WTC11 (cell line): Measurements from ENCODE around the gene TOM1L2. TPM values are rescaled to one million over a fixed set of nuclear protein-coding genes. Genes with fewer than 3 reads are reported as not detected.

ENCODE experiments used
- ATAC-seq: fragments of 200-7000 bp; cut with Tn5 transposase; 2 replicates; pipeline ENCODE4 v1.10.0; 2021; ENCODE audit warnings: mild to moderate bottlenecking, moderate library complexity
- CTCF ChIA-PET: fragments of 300-600 bp; sonication (Branson Sonifier 250); formaldehyde crosslinking; loops from one replicate; lab custom pipeline; 2021; ENCODE audit warnings: antibody characterized with exemption; lab: Charles Lee
- POLR2A ChIA-PET: fragments of 350-600 bp; sonication (Branson Sonifier 250); formaldehyde crosslinking; loops from one replicate; lab custom pipeline; 2021; ENCODE audit warnings: antibody characterized with exemption; lab: Charles Lee
- DNase-seq: peaks from one replicate; pipeline ENCODE4 v3.0.0; 2021; ENCODE audit warnings: low spot score
- H3K27ac Mint-ChIP-seq: 2 replicates; pipeline ENCODE4 v1.8.0; 2021; ENCODE audit warnings: mixed read lengths
- H3K27me3 Mint-ChIP-seq: 2 replicates; pipeline ENCODE4 v1.8.0; 2021; ENCODE audit warnings: low read depth, mild to moderate bottlenecking, moderate library complexity, mixed read lengths
- H3K36me3 Mint-ChIP-seq: 2 replicates; pipeline ENCODE4 v1.8.0; 2021; ENCODE audit warnings: mixed read lengths
- H3K4me1 Mint-ChIP-seq: 2 replicates; pipeline ENCODE4 v1.8.0; 2022; ENCODE audit warnings: mixed read lengths
- H3K4me3 Mint-ChIP-seq: 2 replicates; pipeline ENCODE4 v1.8.0; 2021; ENCODE audit warnings: mild to moderate bottlenecking, moderate library complexity, mixed read lengths
- H3K9me3 Mint-ChIP-seq: 2 replicates; pipeline ENCODE4 v1.8.0; 2021; ENCODE audit warnings: mixed read lengths
- ELF4 ChIP-seq: sonication (generic); formaldehyde crosslinking; IDR thresholded peaks from 2 replicates; pipeline ENCODE4 v1.8.1; 2022; ENCODE audit warnings: low read depth, mild to moderate bottlenecking, moderate library complexity, missing genetic modification reagents
- GABPB1 ChIP-seq: sonication (generic); formaldehyde crosslinking; IDR thresholded peaks from 2 replicates; pipeline ENCODE4 v1.8.1; 2023; ENCODE audit warnings: mild to moderate bottlenecking, missing genetic modification reagents
- NFATC4 ChIP-seq: fragments of 250-450 bp; sonication (Bioruptor Pico); IDR thresholded peaks from 2 replicates; pipeline ENCODE4 v1.9.0; 2021; ENCODE audit warnings: mild to moderate bottlenecking
- NFE2L1 ChIP-seq: sonication (generic); formaldehyde crosslinking; IDR thresholded peaks from 2 replicates; pipeline ENCODE4 v1.8.1; 2023; ENCODE audit warnings: missing genetic modification reagents
- ZNF263 ChIP-seq: sonication (generic); formaldehyde crosslinking; IDR thresholded peaks from 2 replicates; pipeline ENCODE4 v1.8.1; 2022; ENCODE audit warnings: low read depth, mild to moderate bottlenecking, moderate library complexity, missing genetic modification reagents
- ZNF317 ChIP-seq: sonication (generic); formaldehyde crosslinking; IDR thresholded peaks from 2 replicates; pipeline ENCODE4 v1.8.1; 2023; ENCODE audit warnings: low read depth, mild to moderate bottlenecking, moderate library complexity, missing genetic modification reagents, borderline replicate concordance
- ZNF416 ChIP-seq: fragments of 250-450 bp; sonication (Bioruptor Pico); IDR thresholded peaks from 2 replicates; pipeline ENCODE4 v1.9.0; 2021; ENCODE audit warnings: mild to moderate bottlenecking, inconsistent platforms
- total RNA-seq: library from RNA; stranded (reverse); gene quantifications from 3 replicates; pipeline ENCODE4 v1.2.3, GENCODE V29; 2021
- TF ChIP-seq, protein P1 (sequence below): sonication (generic); formaldehyde crosslinking; IDR thresholded peaks from 2 replicates; pipeline ENCODE4 v1.8.1; 2022; ENCODE audit warnings: missing genetic modification reagents, borderline replicate concordance
- TF ChIP-seq, protein P2 (sequence below): sonication (generic); formaldehyde crosslinking; IDR thresholded peaks from 2 replicates; pipeline ENCODE4 v1.8.1; 2023; ENCODE audit warnings: mild to moderate bottlenecking, missing genetic modification reagents
- TF ChIP-seq, protein P3 (sequence below): fragments of 250-450 bp; sonication (Bioruptor Pico); IDR thresholded peaks from 2 replicates; pipeline ENCODE4 v1.8.0; 2021; ENCODE audit warnings: mild to moderate bottlenecking
- TF ChIP-seq, protein P4 (sequence below): sonication (generic); formaldehyde crosslinking; IDR thresholded peaks from 2 replicates; pipeline ENCODE4 v1.8.1; 2022; ENCODE audit warnings: low read depth, mild to moderate bottlenecking, moderate library complexity, missing genetic modification reagents, borderline replicate concordance
- TF ChIP-seq, protein P5 (sequence below): sonication (generic); formaldehyde crosslinking; IDR thresholded peaks from 2 replicates; pipeline ENCODE4 v1.8.0; 2022; ENCODE audit warnings: mild to moderate bottlenecking, missing genetic modification reagents
- TF ChIP-seq, protein P6 (sequence below): sonication (generic); formaldehyde crosslinking; IDR thresholded peaks from 2 replicates; pipeline ENCODE4 v1.8.0; 2022; ENCODE audit warnings: mild to moderate bottlenecking, missing genetic modification reagents

Gene TOM1L2
- total RNA-seq, 1 experiment from 2014 or later: 6.4 TPM

DNA sequence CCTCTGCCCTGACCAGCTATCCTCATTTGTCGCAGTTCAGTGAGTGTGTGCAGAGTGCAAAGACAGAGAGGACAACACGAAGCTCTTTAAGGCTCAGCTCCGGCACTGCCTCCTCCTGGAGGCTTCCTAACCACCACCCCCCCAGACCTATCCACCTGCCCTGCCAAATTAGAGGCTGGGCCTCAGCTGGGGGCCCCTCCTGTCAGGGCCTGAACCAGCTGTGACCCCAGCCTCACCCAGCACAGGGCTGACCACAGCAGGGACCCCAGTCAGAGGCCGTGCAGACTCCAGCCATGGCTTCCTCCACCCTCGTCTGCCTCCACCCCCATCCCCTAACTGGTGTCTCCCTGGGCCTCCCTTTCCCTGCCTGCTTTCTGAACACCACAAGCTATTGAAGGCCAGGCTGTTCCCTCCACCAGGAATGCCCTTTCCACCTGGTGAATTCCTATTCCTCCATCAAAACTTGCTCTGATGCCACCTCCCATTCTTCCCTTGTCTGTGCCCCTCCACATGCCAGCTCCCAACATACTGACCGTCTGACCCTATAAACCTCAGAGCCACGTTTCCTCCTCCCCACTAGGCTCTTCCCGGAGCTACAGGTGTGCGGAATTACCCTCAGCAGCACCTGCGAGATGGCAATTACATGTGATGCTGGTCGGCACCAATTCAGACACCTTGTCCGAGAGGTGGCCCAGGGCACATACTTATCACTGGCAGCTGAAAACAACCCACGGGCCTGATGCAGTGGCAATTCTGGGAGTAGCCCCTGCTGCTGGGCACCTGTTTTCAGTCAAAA, 144.2 kb downstream of the TOM1L2 start:
- TF ChIP-seq ELF4 (no peak), GABPB1 (CRISPR knock-in tag) (no peak), ZNF263 (no peak), NFATC4 (no peak), ZNF317 (CRISPR knock-in tag) (no peak), NFE2L1 (CRISPR knock-in tag) (no peak), ZNF416 (CRISPR knock-in tag) (no peak)
- TF ChIP-seq, protein P1, sequence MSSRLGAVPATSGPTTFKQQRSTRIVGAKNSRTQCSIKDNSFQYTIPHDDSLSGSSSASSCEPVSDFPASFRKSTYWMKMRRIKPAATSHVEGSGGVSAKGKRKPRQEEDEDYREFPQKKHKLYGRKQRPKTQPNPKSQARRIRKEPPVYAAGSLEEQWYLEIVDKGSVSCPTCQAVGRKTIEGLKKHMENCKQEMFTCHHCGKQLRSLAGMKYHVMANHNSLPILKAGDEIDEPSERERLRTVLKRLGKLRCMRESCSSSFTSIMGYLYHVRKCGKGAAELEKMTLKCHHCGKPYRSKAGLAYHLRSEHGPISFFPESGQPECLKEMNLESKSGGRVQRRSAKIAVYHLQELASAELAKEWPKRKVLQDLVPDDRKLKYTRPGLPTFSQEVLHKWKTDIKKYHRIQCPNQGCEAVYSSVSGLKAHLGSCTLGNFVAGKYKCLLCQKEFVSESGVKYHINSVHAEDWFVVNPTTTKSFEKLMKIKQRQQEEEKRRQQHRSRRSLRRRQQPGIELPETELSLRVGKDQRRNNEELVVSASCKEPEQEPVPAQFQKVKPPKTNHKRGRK (CRISPR knock-in tag): no peak
- TF ChIP-seq, protein P2, sequence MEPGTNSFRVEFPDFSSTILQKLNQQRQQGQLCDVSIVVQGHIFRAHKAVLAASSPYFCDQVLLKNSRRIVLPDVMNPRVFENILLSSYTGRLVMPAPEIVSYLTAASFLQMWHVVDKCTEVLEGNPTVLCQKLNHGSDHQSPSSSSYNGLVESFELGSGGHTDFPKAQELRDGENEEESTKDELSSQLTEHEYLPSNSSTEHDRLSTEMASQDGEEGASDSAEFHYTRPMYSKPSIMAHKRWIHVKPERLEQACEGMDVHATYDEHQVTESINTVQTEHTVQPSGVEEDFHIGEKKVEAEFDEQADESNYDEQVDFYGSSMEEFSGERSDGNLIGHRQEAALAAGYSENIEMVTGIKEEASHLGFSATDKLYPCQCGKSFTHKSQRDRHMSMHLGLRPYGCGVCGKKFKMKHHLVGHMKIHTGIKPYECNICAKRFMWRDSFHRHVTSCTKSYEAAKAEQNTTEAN: no peak
- TF ChIP-seq, protein P3, sequence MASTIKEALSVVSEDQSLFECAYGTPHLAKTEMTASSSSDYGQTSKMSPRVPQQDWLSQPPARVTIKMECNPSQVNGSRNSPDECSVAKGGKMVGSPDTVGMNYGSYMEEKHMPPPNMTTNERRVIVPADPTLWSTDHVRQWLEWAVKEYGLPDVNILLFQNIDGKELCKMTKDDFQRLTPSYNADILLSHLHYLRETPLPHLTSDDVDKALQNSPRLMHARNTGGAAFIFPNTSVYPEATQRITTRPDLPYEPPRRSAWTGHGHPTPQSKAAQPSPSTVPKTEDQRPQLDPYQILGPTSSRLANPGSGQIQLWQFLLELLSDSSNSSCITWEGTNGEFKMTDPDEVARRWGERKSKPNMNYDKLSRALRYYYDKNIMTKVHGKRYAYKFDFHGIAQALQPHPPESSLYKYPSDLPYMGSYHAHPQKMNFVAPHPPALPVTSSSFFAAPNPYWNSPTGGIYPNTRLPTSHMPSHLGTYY (CRISPR knock-in tag): no peak
- TF ChIP-seq, protein P4, sequence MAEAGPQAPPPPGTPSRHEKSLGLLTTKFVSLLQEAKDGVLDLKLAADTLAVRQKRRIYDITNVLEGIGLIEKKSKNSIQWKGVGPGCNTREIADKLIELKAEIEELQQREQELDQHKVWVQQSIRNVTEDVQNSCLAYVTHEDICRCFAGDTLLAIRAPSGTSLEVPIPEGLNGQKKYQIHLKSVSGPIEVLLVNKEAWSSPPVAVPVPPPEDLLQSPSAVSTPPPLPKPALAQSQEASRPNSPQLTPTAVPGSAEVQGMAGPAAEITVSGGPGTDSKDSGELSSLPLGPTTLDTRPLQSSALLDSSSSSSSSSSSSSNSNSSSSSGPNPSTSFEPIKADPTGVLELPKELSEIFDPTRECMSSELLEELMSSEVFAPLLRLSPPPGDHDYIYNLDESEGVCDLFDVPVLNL (CRISPR knock-in tag): no peak
- TF ChIP-seq, protein P5, sequence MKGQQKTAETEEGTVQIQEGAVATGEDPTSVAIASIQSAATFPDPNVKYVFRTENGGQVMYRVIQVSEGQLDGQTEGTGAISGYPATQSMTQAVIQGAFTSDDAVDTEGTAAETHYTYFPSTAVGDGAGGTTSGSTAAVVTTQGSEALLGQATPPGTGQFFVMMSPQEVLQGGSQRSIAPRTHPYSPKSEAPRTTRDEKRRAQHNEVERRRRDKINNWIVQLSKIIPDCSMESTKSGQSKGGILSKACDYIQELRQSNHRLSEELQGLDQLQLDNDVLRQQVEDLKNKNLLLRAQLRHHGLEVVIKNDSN (CRISPR knock-in tag): no peak
- peak overlapping the region; percentile 14; the same call in 1 of the 2 replicates for H3K27ac Mint-ChIP-seq

DNA sequence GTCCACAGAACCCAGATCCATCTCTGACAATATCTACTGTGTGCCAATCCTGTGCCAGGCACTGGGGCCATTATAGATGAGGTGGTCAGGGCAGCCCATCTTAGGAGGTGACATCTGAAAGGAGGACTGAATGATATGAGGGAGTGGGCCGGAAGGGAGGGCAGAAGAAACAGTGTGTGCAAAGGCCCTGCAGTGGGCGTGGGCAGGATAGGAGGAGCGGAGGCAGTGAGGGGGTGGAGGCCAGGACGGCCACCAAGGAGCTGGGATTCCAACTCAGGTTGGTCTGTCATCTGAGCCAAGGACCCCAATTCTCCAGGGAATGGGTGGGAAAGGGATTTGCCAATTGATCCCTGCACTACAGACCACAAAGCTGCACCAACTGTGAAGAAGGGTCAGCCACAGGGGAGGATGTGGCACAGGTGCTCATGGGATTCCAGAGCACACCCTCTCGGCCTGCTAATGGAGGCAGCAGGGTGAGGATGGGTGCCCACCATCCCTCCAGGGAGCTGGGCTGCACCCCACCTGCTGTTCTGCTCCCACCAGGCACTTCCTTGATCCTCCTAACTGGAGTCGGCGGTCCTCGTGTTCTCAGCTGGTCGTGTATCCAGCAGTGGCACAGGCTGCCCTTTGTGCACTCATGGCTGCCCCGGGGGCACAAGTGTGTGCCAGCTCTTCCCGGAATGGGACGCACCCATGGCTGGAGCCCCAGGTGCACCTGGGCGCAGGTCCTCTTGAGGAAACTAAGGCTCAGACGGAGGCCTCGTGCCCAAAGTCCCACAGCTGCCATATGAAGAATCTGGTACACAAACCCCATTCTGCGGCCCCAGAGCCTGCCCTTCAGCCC, 145.0 kb downstream of the TOM1L2 start:
- ChIA-PET POLR2A (interaction anchor here (1.3 to 9.4 kb wide), 2 partner anchors 9 to 10 kb away, joined by 3 to 137 read pairs; partner anchors contain the start of gene SREBF1), CTCF (interaction anchor here (0.7 to 3.7 kb wide), 8 partner anchors 9 to 92 kb away, joined by 3 to 14 read pairs (median 6); partner anchors contain the start of gene SREBF1)
- TF ChIP-seq, protein P6, sequence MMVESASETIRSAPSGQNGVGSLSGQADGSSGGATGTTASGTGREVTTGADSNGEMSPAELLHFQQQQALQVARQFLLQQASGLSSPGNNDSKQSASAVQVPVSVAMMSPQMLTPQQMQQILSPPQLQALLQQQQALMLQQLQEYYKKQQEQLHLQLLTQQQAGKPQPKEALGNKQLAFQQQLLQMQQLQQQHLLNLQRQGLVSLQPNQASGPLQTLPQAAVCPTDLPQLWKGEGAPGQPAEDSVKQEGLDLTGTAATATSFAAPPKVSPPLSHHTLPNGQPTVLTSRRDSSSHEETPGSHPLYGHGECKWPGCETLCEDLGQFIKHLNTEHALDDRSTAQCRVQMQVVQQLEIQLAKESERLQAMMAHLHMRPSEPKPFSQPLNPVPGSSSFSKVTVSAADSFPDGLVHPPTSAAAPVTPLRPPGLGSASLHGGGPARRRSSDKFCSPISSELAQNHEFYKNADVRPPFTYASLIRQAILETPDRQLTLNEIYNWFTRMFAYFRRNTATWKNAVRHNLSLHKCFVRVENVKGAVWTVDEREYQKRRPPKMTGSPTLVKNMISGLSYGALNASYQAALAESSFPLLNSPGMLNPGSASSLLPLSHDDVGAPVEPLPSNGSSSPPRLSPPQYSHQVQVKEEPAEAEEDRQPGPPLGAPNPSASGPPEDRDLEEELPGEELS (CRISPR knock-in tag): no peak
- DNase-seq (no peak), ATAC-seq (no peak)
- Mint-ChIP-seq H3K9me3 (no peaks in the 10 kb centered on the region), H3K36me3 (peaks cover 5% of the 10 kb centered on the region; the same call in 1 of the 2 replicates), H3K27me3 (no peaks in the 10 kb centered on the region), H3K4me1 (peaks cover 64% of the 10 kb centered on the region), H3K4me3 (no peak overlapping the region), H3K27ac (peak overlapping the region; percentile 46)

More for the DNA sequence above, 144.2 kb downstream of the TOM1L2 start:
- Mint-ChIP-seq H3K27me3 (no peaks in the 10 kb centered on the region), H3K4me3 (no peak overlapping the region), H3K36me3 (peaks cover 9% of the 10 kb centered on the region; the same call in 1 of the 2 replicates), H3K9me3 (no peaks in the 10 kb centered on the region), H3K4me1 (peaks cover 59% of the 10 kb centered on the region)
- DNase-seq (no peak), ATAC-seq (no peak)
- ChIA-PET POLR2A (interaction anchor here (1.0 to 9.4 kb wide), 3 partner anchors 9 to 15 kb away, joined by 3 to 137 read pairs (median 3); partner anchors contain the start of gene SREBF1), CTCF (interaction anchor here (0.6 to 3.7 kb wide), 9 partner anchors 8 to 91 kb away, joined by 3 to 14 read pairs (median 4); partner anchors contain the start of gene SREBF1)
